GM19397 (cell line): ENCODE measurements around the gene SPNS1.

Experiments
- ATAC-seq: cut with Tn5 transposase; IDR thresholded peaks from one replicate; pipeline ENCODE4 v1.9.1; 2021; ENCODE audit warnings: mild to moderate bottlenecking, moderate library complexity; ENCODE audit not compliant: unreplicated experiment

The SPNS1 gene

GRCh38 chr16:29025218-29025617, 50.6 kb downstream of the SPNS1 start:
- no peak for ATAC-seq

GRCh38 chr16:29025735-29026134, 51.2 kb downstream of the SPNS1 start:
- ATAC-seq = no peak

GRCh38 chr16:29028457-29029167, 54.0 kb downstream of the SPNS1 start:
- no peak for ATAC-seq

GRCh38 chr16:29029168-29029994, 54.8 kb downstream of the SPNS1 start:
- ATAC-seq = no peak

- ATAC-seq = no peak
Observed at GRCh38 chr16:29030086-29030840, 55.7 kb downstream of the SPNS1 start.
